PC-3 (cell line): ENCODE data around the gene ELOVL4. TPM values are rescaled to one million over a fixed set of nuclear protein-coding genes. Genes with fewer than 3 reads are reported as not detected.
A peak's percentile ranks its signal among the peaks of the same experiment; 100 is the strongest.

Experiments used
- ATAC-seq: fragments of 200-7000 bp; cut with Tn5 transposase; 2 replicates; pipeline ENCODE4 v1.9.1; 2020; ENCODE audit warnings: mild to moderate bottlenecking, moderate library complexity
- BruUV-seq: library from RNA; stranded (reverse); fragments of 400-500 nt; replicated peaks from 2 replicates; lab custom pipeline; 2021; lab: Mats Ljungman, UMichigan
- CTCF ChIA-PET: fragments of 300-600 bp; sonication (Branson Sonifier 250); formaldehyde crosslinking; loops from one replicate; lab custom pipeline; 2022; ENCODE audit warnings: antibody characterized with exemption; lab: Charles Lee
- POLR2A ChIA-PET: fragments of 300-600 bp; sonication (Branson Sonifier 250); formaldehyde crosslinking; loops from one replicate; lab custom pipeline; 2022; ENCODE audit warnings: antibody characterized with exemption; ENCODE audit not compliant: unreplicated experiment; lab: Charles Lee
- DNase-seq: peaks from one replicate; pipeline ENCODE4 v3.0.0-alpha.2; 2015
- H2AFZ ChIP-seq: fragments of 300-600 bp; sonication (generic); 2 replicates; pipeline ENCODE4 v1.6.0; 2016; ENCODE audit warnings: antibody characterized with exemption, low read length
- H3F3A ChIP-seq: fragments of 300-600 bp; sonication (generic); one replicate; pipeline ENCODE4 v1.6.0; 2017; ENCODE audit warnings: antibody characterized with exemption, low read length, control low read depth, mild to moderate bottlenecking; ENCODE audit not compliant: unreplicated experiment
- H3K27ac ChIP-seq: fragments of 300-600 bp; sonication (generic); 2 replicates; pipeline ENCODE4 v1.5.1; 2016; ENCODE audit warnings: mild to moderate bottlenecking, low read length
- H3K27me3 ChIP-seq: fragments of 300-600 bp; sonication (generic); 2 replicates; pipeline ENCODE4 v1.6.1; 2016; ENCODE audit warnings: low read length, mixed read lengths
- H3K36me3 ChIP-seq: fragments of 300-600 bp; sonication (generic); 2 replicates; pipeline ENCODE4 v1.6.1; 2016; ENCODE audit warnings: low read depth, mixed run types, low read length, mixed read lengths
- H3K4me1 ChIP-seq: fragments of 300-600 bp; sonication (generic); 2 replicates; pipeline ENCODE4 v1.5.1; 2016; ENCODE audit warnings: low read length; ENCODE audit not compliant: insufficient read depth
- H3K4me2 ChIP-seq: fragments of 300-600 bp; sonication (generic); 2 replicates; pipeline ENCODE4 v1.6.0; 2016; ENCODE audit warnings: low read length
- H3K4me3 ChIP-seq: fragments of 300-600 bp; sonication (generic); 2 replicates; pipeline ENCODE4 v1.5.1; 2016; ENCODE audit warnings: mild to moderate bottlenecking, low read length, mixed read lengths
- H3K79me2 ChIP-seq: fragments of 300-600 bp; sonication (generic); 2 replicates; pipeline ENCODE4 v1.6.1; 2017; ENCODE audit warnings: low read length, mixed read lengths
- H3K9ac ChIP-seq: fragments of 300-600 bp; sonication (generic); 2 replicates; pipeline ENCODE4 v1.6.0; 2016; ENCODE audit warnings: mild to moderate bottlenecking, low read length
- H3K9me2 ChIP-seq: fragments of 300-600 bp; sonication (generic); replicated peaks from 2 replicates; pipeline ENCODE4 v1.6.1; 2016; ENCODE audit warnings: mixed run types, low read length, mixed read lengths
- H3K9me3 ChIP-seq: fragments of 300-600 bp; sonication (generic); 2 replicates; pipeline ENCODE4 v1.6.1; 2016; ENCODE audit warnings: low read length, mixed read lengths
- H4K20me1 ChIP-seq: fragments of 300-600 bp; sonication (generic); 2 replicates; pipeline ENCODE4 v1.6.1; 2016; ENCODE audit warnings: low read length, mixed read lengths
- EZH2 ChIP-seq: fragments of 300-600 bp; sonication (generic); IDR thresholded peaks from one replicate; pipeline ENCODE4 v1.6.1; 2017; ENCODE audit warnings: antibody characterized with exemption, mild to moderate bottlenecking, low read length; ENCODE audit not compliant: unreplicated experiment
- EZH2phosphoT487 ChIP-seq: fragments of 300-600 bp; sonication (generic); IDR thresholded peaks from 2 replicates; pipeline ENCODE4 v1.6.1; 2018; ENCODE audit warnings: mild to moderate bottlenecking, antibody characterized with exemption, low read length, borderline replicate concordance
- intact Hi-C: fragments of 100-400 bp; cut with micrococcal nuclease; formaldehyde crosslinking; loops from 2 replicates; pipeline ENCODE4 v1.9.0; 2023
- total RNA-seq: library from RNA; depleted of rRNA; stranded (reverse); fragments of >200 nt; gene quantifications from 2 replicates; pipeline ENCODE4 v1.2.3, GENCODE V29; 2014
- TF ChIP-seq, protein P1 (sequence below): fragments of 300-600 bp; sonication (generic); conservative IDR thresholded peaks from 2 replicates; pipeline ENCODE4 v1.5.1; 2017; ENCODE audit warnings: antibody characterized with exemption, low read depth, mild to moderate bottlenecking, low read length

The ELOVL4 gene
- total RNA-seq, 1 experiment from 2014 or later = 1.1 TPM

DNA sequence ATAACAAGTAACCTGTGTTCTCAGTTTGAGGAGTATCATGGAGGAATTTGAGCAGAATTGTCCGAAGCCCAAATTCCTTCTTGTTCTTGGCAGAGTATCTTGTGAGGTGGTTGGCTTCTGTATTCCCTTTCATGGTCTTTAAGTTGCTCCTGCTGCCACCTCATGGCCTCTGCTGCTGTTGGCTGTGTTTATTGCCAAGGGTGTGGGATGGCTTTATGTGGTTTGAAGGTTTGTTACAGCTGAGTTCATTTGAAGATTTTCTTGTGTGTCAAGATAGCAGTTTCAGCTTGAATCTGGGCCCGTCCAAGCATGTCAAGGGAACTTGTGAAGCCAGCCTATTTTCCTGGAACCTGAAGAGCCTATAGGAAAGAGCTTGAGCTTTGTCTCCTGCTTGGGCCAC, 36.9 kb upstream of the ELOVL4 start:
- BruUV-seq = no TSS peak
- no peak overlapping the region for H3K4me3 ChIP-seq
- ATAC-seq = peak; percentile 78
- H3K36me3 ChIP-seq = no peaks in the 10 kb centered on the region
- POLR2A ChIA-PET = no interaction called here
- H3K4me2 ChIP-seq = no peak overlapping the region
- H3K4me1 ChIP-seq = no peaks in the 10 kb centered on the region
- peak; percentile 10 for DNase-seq
- no peak for TF ChIP-seq EZH2phosphoT487
- TF ChIP-seq, protein P1, sequence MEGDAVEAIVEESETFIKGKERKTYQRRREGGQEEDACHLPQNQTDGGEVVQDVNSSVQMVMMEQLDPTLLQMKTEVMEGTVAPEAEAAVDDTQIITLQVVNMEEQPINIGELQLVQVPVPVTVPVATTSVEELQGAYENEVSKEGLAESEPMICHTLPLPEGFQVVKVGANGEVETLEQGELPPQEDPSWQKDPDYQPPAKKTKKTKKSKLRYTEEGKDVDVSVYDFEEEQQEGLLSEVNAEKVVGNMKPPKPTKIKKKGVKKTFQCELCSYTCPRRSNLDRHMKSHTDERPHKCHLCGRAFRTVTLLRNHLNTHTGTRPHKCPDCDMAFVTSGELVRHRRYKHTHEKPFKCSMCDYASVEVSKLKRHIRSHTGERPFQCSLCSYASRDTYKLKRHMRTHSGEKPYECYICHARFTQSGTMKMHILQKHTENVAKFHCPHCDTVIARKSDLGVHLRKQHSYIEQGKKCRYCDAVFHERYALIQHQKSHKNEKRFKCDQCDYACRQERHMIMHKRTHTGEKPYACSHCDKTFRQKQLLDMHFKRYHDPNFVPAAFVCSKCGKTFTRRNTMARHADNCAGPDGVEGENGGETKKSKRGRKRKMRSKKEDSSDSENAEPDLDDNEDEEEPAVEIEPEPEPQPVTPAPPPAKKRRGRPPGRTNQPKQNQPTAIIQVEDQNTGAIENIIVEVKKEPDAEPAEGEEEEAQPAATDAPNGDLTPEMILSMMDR = peak; percentile 31; the same call in 1 of the 2 replicates
- no peak overlapping the region for H2AFZ ChIP-seq
- CTCF ChIA-PET = interaction anchor here (1.1 kb wide), 1 partner anchor 35 kb away, joined by 5 read pairs; no protein-coding TSS in a partner anchor
- no peaks in the 10 kb centered on the region for H3F3A ChIP-seq
- no peaks in the 10 kb centered on the region for H3K79me2 ChIP-seq
- no peaks in the 10 kb centered on the region for H4K20me1 ChIP-seq
- no peak overlapping the region for H3K27ac ChIP-seq
- no peaks in the 10 kb centered on the region for H3K9me3 ChIP-seq
- H3K9ac ChIP-seq = no peak overlapping the region
- no peaks in the 10 kb centered on the region for H3K9me2 ChIP-seq
- intact Hi-C loops = no loop called here
- no peaks in the 10 kb centered on the region for H3K27me3 ChIP-seq

DNA sequence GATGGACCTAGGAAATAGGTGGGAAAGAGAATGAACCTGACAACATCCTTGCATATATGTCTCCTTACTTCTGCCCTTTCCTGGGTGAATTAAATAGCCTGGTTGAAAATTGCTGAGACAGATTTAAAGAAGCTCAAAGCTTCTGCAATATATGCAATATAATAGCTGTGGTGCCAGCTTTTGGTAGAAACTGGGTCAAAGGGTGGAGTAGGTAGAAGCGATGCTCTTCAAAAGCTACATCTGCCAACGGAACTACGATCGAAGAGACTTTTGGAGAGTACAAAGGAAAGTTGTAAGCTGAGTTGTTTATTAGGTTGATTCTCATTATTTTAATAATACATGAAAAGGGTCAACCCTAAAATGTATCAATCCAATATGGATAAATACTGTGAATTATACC, 34.3 kb upstream of the ELOVL4 start:
- Histone ChIP-seq H4K20me1 (no peaks in the 10 kb centered on the region), H3K27me3 (no peaks in the 10 kb centered on the region), H3F3A (no peaks in the 10 kb centered on the region), H3K27ac (no peak overlapping the region), H3K4me1 (no peaks in the 10 kb centered on the region), H3K4me2 (no peak overlapping the region), H3K4me3 (no peak overlapping the region), H3K9me2 (no peaks in the 10 kb centered on the region), H3K9ac (no peak overlapping the region), H3K79me2 (no peaks in the 10 kb centered on the region), H3K9me3 (no peaks in the 10 kb centered on the region), H2AFZ (no peak overlapping the region), H3K36me3 (no peaks in the 10 kb centered on the region)
- ChIA-PET POLR2A (no interaction called here), CTCF (no interaction called here)
- BruUV-seq = no TSS peak
- no peak for DNase-seq
- intact Hi-C loops = no loop called here
- ATAC-seq = no peak
- TF ChIP-seq EZH2phosphoT487 (no peak), EZH2 (no peak)
- TF ChIP-seq, protein P1 = no peak

DNA sequence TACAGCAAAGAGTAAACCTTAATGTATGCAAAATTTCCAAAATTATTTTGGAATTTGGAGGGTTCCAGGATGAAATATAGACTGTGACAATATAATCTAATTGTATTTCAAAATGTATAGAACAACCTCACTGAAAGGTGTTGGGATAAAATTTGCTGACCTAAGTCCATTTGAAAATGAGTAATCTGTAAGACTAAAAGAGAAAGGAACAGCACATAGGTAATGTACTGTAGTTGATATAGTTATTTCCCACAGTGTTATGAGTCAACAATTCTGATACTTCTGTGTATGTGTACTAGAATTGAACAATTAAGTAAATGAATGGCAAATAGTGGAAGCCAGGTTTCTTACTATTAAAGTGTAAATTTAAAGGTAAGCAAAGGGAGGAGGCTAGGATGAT, 23.8 kb upstream of the ELOVL4 start:
- Histone ChIP-seq H3K4me2 (no peak overlapping the region), H3K9me2 (no peaks in the 10 kb centered on the region), H2AFZ (no peak overlapping the region), H4K20me1 (no peaks in the 10 kb centered on the region), H3K27ac (no peak overlapping the region), H3F3A (no peaks in the 10 kb centered on the region), H3K9ac (no peak overlapping the region), H3K4me3 (no peak overlapping the region), H3K27me3 (no peaks in the 10 kb centered on the region), H3K79me2 (no peaks in the 10 kb centered on the region), H3K4me1 (no peaks in the 10 kb centered on the region), H3K36me3 (no peaks in the 10 kb centered on the region), H3K9me3 (no peaks in the 10 kb centered on the region)
- POLR2A ChIA-PET = no interaction called here
- TF ChIP-seq EZH2phosphoT487 (no peak), EZH2 (no peak)
- TF ChIP-seq, protein P1 = no peak
- no TSS peak for BruUV-seq
- intact Hi-C loops = no loop called here
- ATAC-seq (no peak), DNase-seq (no peak)
- CTCF ChIA-PET = no interaction called here
